ENCODE measurements around the gene CCNC. TPM values are rescaled to one million over a fixed set of nuclear protein-coding genes. Genes with fewer than 3 reads are reported as not detected.
A peak's percentile ranks its signal among the peaks of the same experiment; 100 is the strongest.

CCNC gene
- total RNA-seq, 1 donor from 2014 or later = 51.8 TPM

DNA sequence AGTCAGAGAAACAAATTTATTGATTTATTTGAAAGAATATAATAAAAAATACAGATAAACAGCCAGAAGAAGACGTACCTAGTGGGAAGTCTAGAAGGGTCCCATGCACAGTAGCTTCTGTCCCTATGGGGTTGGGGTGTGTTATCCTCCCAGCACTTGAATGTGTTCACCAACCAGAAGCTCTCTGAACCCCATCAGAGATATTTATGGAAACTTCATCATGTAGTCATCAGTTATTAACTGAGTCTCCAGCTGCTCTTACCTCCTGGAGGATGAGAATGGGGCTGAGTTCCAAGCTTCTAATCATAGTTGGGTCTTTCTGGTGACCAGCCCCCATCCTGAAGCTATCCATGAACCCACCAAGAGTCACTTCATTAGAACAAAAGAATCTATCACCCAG is 37.8 kb downstream of the CCNC start:
- H3K4me1 Mint-ChIP-seq (ENCODE audit: low read depth, unreplicated experiment) = peaks cover 5% of the 10 kb centered on the region
- DNase-seq (ENCODE audit: low read depth) = no peak
- peaks cover 3% of the 10 kb centered on the region for H4K20me1 ChIP-seq (ENCODE audit: insufficient read depth, low read length)
- H3K4me3 Mint-ChIP-seq (ENCODE audit: unreplicated experiment) = no peak overlapping the region
- no peaks in the 10 kb centered on the region for H3K4me1 ChIP-seq (ENCODE audit: insufficient read depth, low read length)
- H3K27ac ChIP-seq (ENCODE audit: low read depth, low read length) = no peak overlapping the region
- no peak for FAIRE-seq
- no peaks in the 10 kb centered on the region for H3K9me3 Mint-ChIP-seq (ENCODE audit: unreplicated experiment)
- H3K9me3 ChIP-seq (ENCODE audit: insufficient read depth, low read depth, low read length) = no peaks in the 10 kb centered on the region
- H3K36me3 ChIP-seq (ENCODE audit: insufficient read depth, low read length) = peaks cover 5% of the 10 kb centered on the region
- no peak overlapping the region for H3K4me2 ChIP-seq (ENCODE audit: low read length)
- H3K27me3 ChIP-seq (ENCODE audit: insufficient read depth, low read length) = no peaks in the 10 kb centered on the region
- H3K79me2 ChIP-seq (ENCODE audit: insufficient read depth, low read length) = no peaks in the 10 kb centered on the region
- H2AFZ ChIP-seq (ENCODE audit: low read depth, low read length) = no peak overlapping the region
- H3K27ac Mint-ChIP-seq (ENCODE audit: unreplicated experiment) = no peak overlapping the region
- no peaks in the 10 kb centered on the region for H3K27me3 Mint-ChIP-seq (ENCODE audit: low read depth, unreplicated experiment)
- H3K4me3 ChIP-seq (ENCODE audit: insufficient read depth, low read depth, low read length) = no peak overlapping the region
- no peak for TF ChIP-seq EZH2 (IDR thresholded peaks at IDR 0.05; ENCODE audit: insufficient read depth, low read length)
- TF ChIP-seq, protein P1, sequence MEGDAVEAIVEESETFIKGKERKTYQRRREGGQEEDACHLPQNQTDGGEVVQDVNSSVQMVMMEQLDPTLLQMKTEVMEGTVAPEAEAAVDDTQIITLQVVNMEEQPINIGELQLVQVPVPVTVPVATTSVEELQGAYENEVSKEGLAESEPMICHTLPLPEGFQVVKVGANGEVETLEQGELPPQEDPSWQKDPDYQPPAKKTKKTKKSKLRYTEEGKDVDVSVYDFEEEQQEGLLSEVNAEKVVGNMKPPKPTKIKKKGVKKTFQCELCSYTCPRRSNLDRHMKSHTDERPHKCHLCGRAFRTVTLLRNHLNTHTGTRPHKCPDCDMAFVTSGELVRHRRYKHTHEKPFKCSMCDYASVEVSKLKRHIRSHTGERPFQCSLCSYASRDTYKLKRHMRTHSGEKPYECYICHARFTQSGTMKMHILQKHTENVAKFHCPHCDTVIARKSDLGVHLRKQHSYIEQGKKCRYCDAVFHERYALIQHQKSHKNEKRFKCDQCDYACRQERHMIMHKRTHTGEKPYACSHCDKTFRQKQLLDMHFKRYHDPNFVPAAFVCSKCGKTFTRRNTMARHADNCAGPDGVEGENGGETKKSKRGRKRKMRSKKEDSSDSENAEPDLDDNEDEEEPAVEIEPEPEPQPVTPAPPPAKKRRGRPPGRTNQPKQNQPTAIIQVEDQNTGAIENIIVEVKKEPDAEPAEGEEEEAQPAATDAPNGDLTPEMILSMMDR (IDR thresholded peaks at IDR 0.05; ENCODE audit: insufficient read depth, low read depth, low read length) = no peak
- peaks cover 5% of the 10 kb centered on the region for H3K36me3 Mint-ChIP-seq (ENCODE audit: low read depth, unreplicated experiment)
- no peak overlapping the region for H3K9ac ChIP-seq (ENCODE audit: low read length)

DNA sequence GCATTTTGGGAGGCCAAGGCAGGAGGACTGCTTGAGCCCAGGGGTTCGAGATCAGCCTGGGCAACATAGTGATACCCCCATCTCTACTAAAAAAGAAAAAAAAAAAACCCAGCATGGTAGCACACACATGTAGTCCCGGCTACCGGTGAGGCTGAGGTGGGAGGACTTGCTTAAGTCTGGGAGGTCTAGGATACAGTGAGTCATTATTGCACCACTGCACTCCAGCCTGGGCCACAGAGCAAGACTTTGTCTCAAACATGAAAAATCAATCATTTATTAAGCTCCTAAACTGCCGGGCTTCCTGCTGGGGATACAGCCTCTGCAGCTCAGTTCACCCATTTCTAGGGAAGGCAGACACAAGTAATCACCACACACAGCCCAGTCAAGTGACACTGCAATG is 45.9 kb downstream of the CCNC start:
- Histone ChIP-seq H4K20me1 (ENCODE audit: insufficient read depth, low read length) (no peaks in the 10 kb centered on the region), H3K36me3 (ENCODE audit: insufficient read depth, low read length) (no peaks in the 10 kb centered on the region), H3K4me3 (ENCODE audit: insufficient read depth, low read depth, low read length) (no peak overlapping the region), H3K27ac (ENCODE audit: low read depth, low read length) (no peak overlapping the region), H3K9me3 (ENCODE audit: insufficient read depth, low read depth, low read length) (no peaks in the 10 kb centered on the region), H3K4me1 (ENCODE audit: insufficient read depth, low read length) (peaks cover 5% of the 10 kb centered on the region), H3K4me2 (ENCODE audit: low read length) (peak overlapping the region; percentile 90), H3K79me2 (ENCODE audit: insufficient read depth, low read length) (peaks cover 24% of the 10 kb centered on the region), H3K27me3 (ENCODE audit: insufficient read depth, low read length) (no peaks in the 10 kb centered on the region), H3K9ac (ENCODE audit: low read length) (no peak overlapping the region), H2AFZ (ENCODE audit: low read depth, low read length) (no peak overlapping the region)
- DNase-seq (ENCODE audit: low read depth) (peak; percentile 45), FAIRE-seq (no peak)
- no peak for TF ChIP-seq EZH2 (IDR thresholded peaks at IDR 0.05; ENCODE audit: insufficient read depth, low read length)
- TF ChIP-seq, protein P1 (IDR thresholded peaks at IDR 0.05; ENCODE audit: insufficient read depth, low read depth, low read length) = no peak
- Mint-ChIP-seq H3K27ac (ENCODE audit: unreplicated experiment) (peak overlapping the region; percentile 41), H3K36me3 (ENCODE audit: low read depth, unreplicated experiment) (no peaks in the 10 kb centered on the region), H3K4me1 (ENCODE audit: low read depth, unreplicated experiment) (peaks cover 8% of the 10 kb centered on the region), H3K9me3 (ENCODE audit: unreplicated experiment) (no peaks in the 10 kb centered on the region), H3K27me3 (ENCODE audit: low read depth, unreplicated experiment) (no peaks in the 10 kb centered on the region), H3K4me3 (ENCODE audit: unreplicated experiment) (peak overlapping the region; percentile 99)

DNA sequence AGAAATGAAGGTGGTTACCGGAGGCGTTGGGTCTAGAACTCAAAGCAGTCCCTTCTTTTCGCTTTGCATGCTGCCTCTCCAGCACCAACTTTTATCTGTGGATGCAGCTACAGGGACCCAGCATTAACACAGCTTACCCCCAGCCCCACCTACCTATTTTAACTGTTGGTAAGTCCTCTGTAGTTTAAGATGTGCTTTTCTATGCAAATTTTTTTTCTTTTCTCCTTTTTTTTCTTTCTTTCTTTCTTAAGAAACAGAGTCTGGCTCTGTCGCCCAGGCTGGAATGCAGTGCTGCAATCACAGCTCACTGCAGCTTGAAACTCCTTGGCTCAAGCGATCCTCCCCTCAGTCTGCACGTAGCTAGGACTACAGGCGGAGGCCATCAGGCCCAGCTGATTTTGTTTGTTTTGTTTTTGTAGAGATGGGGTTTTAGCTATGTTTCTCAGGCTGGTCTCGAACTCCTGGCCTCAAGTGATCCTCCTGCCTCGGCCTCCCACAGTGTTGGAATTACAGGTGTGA is 46.8 kb downstream of the CCNC start:
- peak overlapping the region; percentile 100 for H3K4me3 ChIP-seq (ENCODE audit: insufficient read depth, low read depth, low read length)
- peaks cover 8% of the 10 kb centered on the region for H3K4me1 Mint-ChIP-seq (ENCODE audit: low read depth, unreplicated experiment)
- peak overlapping the region; percentile 97 for H3K27ac Mint-ChIP-seq (ENCODE audit: unreplicated experiment)
- H3K36me3 ChIP-seq (ENCODE audit: insufficient read depth, low read length) = no peaks in the 10 kb centered on the region
- no peak for FAIRE-seq
- H3K79me2 ChIP-seq (ENCODE audit: insufficient read depth, low read length) = peaks cover 24% of the 10 kb centered on the region
- H2AFZ ChIP-seq (ENCODE audit: low read depth, low read length) = peak overlapping the region; percentile 95
- H3K9me3 Mint-ChIP-seq (ENCODE audit: unreplicated experiment) = no peaks in the 10 kb centered on the region
- peak; percentile 43 for DNase-seq (ENCODE audit: low read depth)
- peaks cover 5% of the 10 kb centered on the region for H3K4me1 ChIP-seq (ENCODE audit: insufficient read depth, low read length)
- no peaks in the 10 kb centered on the region for H3K9me3 ChIP-seq (ENCODE audit: insufficient read depth, low read depth, low read length)
- no peaks in the 10 kb centered on the region for H3K27me3 ChIP-seq (ENCODE audit: insufficient read depth, low read length)
- peak overlapping the region; percentile 99 for H3K4me3 Mint-ChIP-seq (ENCODE audit: unreplicated experiment)
- peak overlapping the region; percentile 86 for H3K27ac ChIP-seq (ENCODE audit: low read depth, low read length)
- peak overlapping the region; percentile 90 for H3K4me2 ChIP-seq (ENCODE audit: low read length)
- TF ChIP-seq, protein P1 (IDR thresholded peaks at IDR 0.05; ENCODE audit: insufficient read depth, low read depth, low read length) = no peak
- TF ChIP-seq EZH2 (IDR thresholded peaks at IDR 0.05; ENCODE audit: insufficient read depth, low read length) = no peak
- H3K9ac ChIP-seq (ENCODE audit: low read length) = peak overlapping the region; percentile 95
- no peaks in the 10 kb centered on the region for H4K20me1 ChIP-seq (ENCODE audit: insufficient read depth, low read length)
- H3K27me3 Mint-ChIP-seq (ENCODE audit: low read depth, unreplicated experiment) = no peaks in the 10 kb centered on the region
- no peaks in the 10 kb centered on the region for H3K36me3 Mint-ChIP-seq (ENCODE audit: low read depth, unreplicated experiment)

Measured in astrocyte (in vitro differentiated cells and primary cell).